GM19351 (cell line): ENCODE data around the gene EFNB1.

ENCODE experiments used
- ATAC-seq: cut with Tn5 transposase; IDR thresholded peaks from one replicate; pipeline ENCODE4 v1.9.1; 2021; ENCODE audit warnings: mild to moderate bottlenecking, moderate library complexity; ENCODE audit not compliant: unreplicated experiment

Gene EFNB1

GRCh38 chrX:68880846-68881552 is 52.2 kb downstream of the EFNB1 start:
- ATAC-seq, result no peak

- ATAC-seq, result peak; percentile 57
Measured at GRCh38 chrX:68881911-68882310, 53.1 kb downstream of the EFNB1 start.

DNA sequence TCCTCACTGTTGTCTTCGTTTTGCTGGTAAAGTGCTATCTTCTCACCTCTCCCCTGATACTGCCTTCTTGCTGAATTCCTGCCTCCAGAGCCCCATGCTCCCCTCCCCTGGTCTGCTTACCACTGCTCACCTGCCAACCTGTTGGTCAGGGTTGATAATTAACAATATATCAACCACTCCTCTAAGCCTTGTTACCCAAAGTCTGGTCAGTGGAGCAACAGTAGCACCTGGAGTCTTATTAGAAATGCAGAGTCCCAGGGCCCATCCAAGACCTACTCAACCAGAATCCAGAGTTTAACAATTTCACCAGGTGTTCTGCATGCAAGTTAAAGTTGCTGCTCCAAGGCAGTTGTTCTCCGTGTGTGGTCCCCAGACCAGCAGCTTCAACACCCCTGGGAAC is 55.0 kb downstream of the EFNB1 start:
- ATAC-seq, result no peak

GRCh38 chrX:68889249-68889648 is 60.4 kb downstream of the EFNB1 start:
- no peak for ATAC-seq
